NCI-H2196 treated with DMSO at 0.1 percent for 48 hours (cell line): Measurements from ENCODE around the gene PPP1R2.

Experiments
- DNase-seq: peaks from one replicate; lab custom pipeline; 2025; ENCODE audit not compliant: unreplicated experiment; lab: John Stamatoyannopoulos, UW

The PPP1R2 gene

GRCh38 chr3:195566797-195567196 is 23.7 kb upstream of the PPP1R2 start:
- no peak for DNase-seq

DNA sequence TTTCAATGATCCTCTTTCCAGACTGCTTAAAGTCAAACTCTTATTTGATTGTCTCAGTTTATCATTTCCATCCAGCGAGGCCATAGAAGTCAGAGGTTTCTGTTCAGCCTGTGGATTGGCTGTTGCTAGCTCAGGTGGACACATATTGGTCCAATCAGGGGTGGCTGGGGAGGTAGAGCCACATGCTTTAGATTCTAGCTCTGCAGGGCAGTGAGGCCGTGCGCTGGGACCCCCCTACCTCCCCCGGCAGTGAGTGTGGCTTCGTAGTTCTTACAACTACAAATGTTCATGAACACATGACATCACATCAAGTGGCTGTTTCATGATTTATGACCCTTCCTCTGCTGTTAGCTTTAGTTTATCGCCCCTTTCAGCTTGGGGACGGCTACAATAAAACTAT is 22.6 kb upstream of the PPP1R2 start:
- no peak for DNase-seq

DNA sequence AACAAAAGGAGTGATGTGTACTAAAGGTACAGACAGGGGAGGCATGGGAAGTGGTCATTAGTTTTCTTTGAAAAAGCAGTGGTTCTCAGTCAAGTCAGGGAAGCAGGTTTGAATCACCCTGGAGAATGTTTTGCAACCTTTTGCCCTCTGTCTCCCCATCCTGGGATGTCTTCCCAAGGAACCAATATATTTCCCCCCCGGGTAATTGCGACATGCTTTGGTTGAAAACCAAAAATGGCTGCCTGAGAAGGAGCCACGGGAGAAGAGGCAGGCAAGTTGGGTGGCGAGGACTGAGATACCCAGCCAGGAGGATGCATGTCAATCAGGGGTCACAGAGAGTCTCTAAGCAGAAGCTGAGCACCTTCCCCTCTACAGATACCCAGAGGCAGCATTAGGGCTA is 20.2 kb upstream of the PPP1R2 start:
- DNase-seq = no peak

DNA sequence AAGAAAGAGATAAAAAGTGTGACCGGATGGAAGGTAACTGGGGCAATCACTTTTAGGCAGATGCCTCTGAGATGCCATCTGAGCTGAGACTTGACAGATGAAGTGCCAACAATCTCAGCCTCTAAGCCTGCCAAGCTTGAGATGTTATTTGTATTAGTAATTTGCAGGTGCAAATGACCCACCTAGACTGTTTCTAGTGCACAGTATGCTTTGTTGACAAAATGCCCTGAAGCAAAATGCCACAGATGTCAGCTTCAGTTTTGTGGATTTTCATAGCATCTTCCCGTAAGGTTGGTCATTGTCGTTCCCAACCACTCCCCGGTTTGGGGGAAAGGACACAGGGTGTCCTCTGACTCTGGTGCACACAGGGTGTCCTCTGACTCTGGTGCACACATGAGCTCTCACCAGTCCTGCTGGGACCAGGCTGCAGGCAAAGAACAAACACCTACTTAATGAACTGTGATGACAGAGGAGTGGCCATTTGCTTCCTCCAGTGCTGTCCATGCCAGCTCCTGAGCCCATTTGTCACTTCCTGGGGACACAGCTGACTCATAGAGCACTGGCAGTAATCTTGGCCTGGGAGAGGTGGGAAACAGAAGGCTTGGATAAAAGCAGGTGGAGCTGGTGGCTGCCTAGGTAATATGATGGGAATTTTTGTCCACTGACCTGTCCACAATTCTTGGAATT is 16.7 kb upstream of the PPP1R2 start:
- DNase-seq = no peak

GRCh38 chr3:195558602-195559001 is 15.5 kb upstream of the PPP1R2 start:
- DNase-seq = peak; percentile 77

GRCh38 chr3:195557322-195557721 is 14.2 kb upstream of the PPP1R2 start:
- no peak for DNase-seq

DNA sequence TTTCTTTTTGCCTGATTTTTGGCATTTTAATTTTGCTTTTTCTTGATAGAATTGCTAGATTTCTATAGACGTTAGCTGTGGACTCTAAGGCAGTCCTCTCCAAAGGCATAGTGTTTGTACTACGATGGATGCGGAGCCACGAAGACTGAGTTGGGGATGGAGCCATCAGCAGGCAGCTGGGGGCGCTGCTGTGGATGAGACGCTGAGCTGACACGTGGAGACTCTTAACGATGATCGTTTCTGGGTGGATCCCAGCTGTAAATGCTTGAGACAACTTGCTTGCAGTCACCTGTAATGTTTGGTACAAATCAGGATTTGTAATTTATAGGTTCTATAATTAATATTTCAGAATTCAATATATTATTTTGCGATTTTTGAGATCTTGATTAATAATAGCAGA is 13.3 kb upstream of the PPP1R2 start:
- DNase-seq = no peak

- no peak for DNase-seq
Measured at GRCh38 chr3:195555110-195555509, 12.0 kb upstream of the PPP1R2 start.

GRCh38 chr3:195554458-195554857 is 11.3 kb upstream of the PPP1R2 start:
- DNase-seq = no peak

GRCh38 chr3:195553268-195553667 is 10.1 kb upstream of the PPP1R2 start:
- no peak for DNase-seq

- DNase-seq = no peak
Measured at GRCh38 chr3:195551381-195551978, 8.4 kb upstream of the PPP1R2 start.

GRCh38 chr3:195550723-195551122 is 7.6 kb upstream of the PPP1R2 start:
- no peak for DNase-seq

DNA sequence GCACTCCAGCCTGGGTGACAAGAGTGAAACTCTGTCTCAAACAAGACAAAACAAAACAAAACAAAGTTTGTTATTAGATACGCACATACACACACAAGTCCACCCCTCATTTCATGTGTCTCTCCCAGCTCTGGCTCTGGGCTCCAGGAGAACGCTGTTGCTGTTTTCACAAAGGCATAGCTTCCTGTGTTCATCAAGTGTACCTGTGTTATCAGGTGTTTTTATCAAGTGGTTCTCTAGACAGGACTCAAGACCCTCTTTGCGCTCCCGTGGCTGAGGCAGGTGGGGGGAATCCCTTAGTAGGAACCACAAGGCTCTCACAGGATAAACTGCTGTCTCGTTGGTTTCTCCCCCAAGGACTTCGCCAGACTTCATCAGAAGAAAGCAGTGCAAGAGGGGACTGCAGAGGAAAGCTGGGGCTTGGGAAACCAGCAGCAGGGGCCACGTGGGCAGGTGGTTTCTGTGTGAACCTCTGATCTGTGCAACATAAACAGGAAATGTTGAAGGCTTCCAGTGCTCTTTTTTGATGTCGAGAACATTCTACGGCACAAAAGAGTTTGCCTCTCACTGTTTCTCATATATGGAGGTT is 6.9 kb upstream of the PPP1R2 start:
- DNase-seq = no peak

GRCh38 chr3:195548987-195549386 is 5.9 kb upstream of the PPP1R2 start:
- DNase-seq = no peak

DNA sequence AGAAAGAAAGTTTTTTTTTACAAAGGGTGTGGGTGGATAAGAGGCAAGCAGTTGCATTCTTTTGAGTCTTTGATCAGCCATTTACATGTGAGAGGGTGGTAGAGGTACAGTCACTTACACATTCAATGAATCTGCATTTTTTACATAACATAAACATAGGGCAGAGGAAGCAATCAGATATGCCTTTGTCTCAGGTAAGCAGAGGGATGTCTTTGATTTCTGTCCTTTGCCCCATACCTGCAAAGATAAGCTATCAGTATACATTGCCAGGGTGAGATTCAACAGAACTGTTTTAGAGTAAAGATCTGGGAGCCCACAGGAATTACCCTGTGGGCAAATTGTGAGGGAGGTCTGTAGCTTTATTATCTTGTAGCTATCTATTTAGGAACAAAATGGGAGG is 5.4 kb upstream of the PPP1R2 start:
- DNase-seq = no peak

DNA sequence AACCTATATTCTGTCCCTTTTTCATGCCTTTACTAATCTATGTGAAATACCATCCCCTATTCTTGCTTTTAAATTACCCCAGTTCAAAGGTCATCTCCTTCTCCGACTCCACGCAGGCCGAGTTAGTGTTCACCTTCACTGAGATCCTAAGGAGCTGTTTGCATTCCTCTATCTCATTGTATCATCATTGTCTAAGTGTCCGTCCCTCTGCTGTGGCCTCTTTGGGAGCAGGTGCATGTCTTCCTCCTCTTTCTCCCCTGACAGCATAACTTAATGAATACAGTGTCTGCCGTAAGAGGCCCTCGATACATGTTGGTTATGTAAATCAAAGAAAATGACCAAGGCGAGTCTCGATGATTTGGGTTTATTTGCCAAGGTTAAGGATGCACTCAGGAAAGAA is 4.9 kb upstream of the PPP1R2 start:
- no peak for DNase-seq

GRCh38 chr3:195546130-195546560 is 3.0 kb upstream of the PPP1R2 start:
- no peak for DNase-seq

DNA sequence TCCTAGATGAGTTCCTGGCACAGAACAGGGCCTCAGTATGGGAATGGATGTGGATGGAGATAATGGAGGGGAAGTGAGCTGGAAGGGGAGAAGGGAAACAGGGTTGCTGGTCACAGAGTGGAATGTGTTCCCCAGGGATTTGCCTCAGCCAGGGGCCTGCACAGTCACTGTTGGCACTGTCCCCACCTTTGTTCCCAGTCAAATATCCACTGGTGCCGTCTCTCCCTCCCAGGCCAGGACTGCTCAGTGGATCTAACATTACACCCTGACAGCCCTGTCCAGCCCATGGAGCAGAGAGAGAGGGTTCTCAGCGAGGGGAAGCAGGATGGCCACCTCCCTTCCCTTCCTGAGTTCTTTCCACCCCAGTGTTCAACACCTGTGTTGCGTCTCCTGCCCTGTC is 1.5 kb upstream of the PPP1R2 start:
- no peak for DNase-seq

- DNase-seq = no peak
Measured at GRCh38 chr3:195544230-195544536, 1.1 kb upstream of the PPP1R2 start.

- DNase-seq = no peak
Measured at GRCh38 chr3:195543500-195544229, 540 bp upstream of the PPP1R2 start.

GRCh38 chr3:195542316-195542697 is 818 bp downstream of the PPP1R2 start:
- no peak for DNase-seq

GRCh38 chr3:195540511-195540910 is 2.6 kb downstream of the PPP1R2 start:
- no peak for DNase-seq
